Upper lobe of right lung (tissue), 1 donor: ENCODE data around the gene SRGAP3. TPM values are rescaled to one million over a fixed set of nuclear protein-coding genes. Genes with fewer than 3 reads are reported as not detected.

ENCODE experiments used
- ATAC-seq: fragments of 200-7000 bp; cut with Tn5 transposase; one replicate; pipeline ENCODE4 v1.9.1; 2020; ENCODE audit warnings: mild to moderate bottlenecking, moderate library complexity
- DNase-seq: peaks from one replicate; pipeline ENCODE4 v3.0.0-alpha.2; 2020
- H3K27ac ChIP-seq: fragments of 200-600 bp; one replicate; pipeline ENCODE4 v1.8.0; 2022
- H3K27me3 ChIP-seq: fragments of 200-600 bp; one replicate; pipeline ENCODE4 v1.8.0; 2022; ENCODE audit warnings: mild to moderate bottlenecking
- H3K36me3 ChIP-seq: fragments of 200-600 bp; one replicate; pipeline ENCODE4 v1.8.0; 2022
- H3K4me1 ChIP-seq: fragments of 200-600 bp; one replicate; pipeline ENCODE4 v1.8.0; 2022
- H3K4me3 ChIP-seq: fragments of 200-600 bp; one replicate; pipeline ENCODE4 v1.8.0; 2022; ENCODE audit warnings: mild to moderate bottlenecking
- H3K9me3 ChIP-seq: fragments of 200-600 bp; one replicate; pipeline ENCODE4 v1.8.0; 2022
- CTCF ChIP-seq: fragments of 200-600 bp; IDR thresholded peaks from one replicate; pipeline ENCODE4 v1.8.0; 2022; ENCODE audit warnings: antibody characterized with exemption
- intact Hi-C: fragments of 100-400 bp; cut with DNase I; formaldehyde crosslinking; loops from one replicate; pipeline ENCODE4 v1.11.0; 2022
- total RNA-seq: library from RNA; stranded (reverse); fragmentation: NEBNext Ultra II Directional; extraction: Animal tissue kit (Norgen Biotek cat#: 25700); gene quantifications from one replicate; pipeline ENCODE4 v1.2.1, GENCODE V29; 2021
- donor health status: DM: no; HTN: yes; CAD: no; lungs with severe emphysema.

Gene SRGAP3
- total RNA-seq, 1 donor from 2014 or later: 3.2 TPM

- H3K27ac ChIP-seq: no peak overlapping the region
- no peaks in the 10 kb centered on the region for H3K36me3 ChIP-seq
- H3K4me3 ChIP-seq: no peak overlapping the region
- TF ChIP-seq CTCF: no peak
- no peak for ATAC-seq
- intact Hi-C loops: no loop called here
- H3K9me3 ChIP-seq: no peaks in the 10 kb centered on the region
- DNase-seq: no peak
- no peaks in the 10 kb centered on the region for H3K27me3 ChIP-seq
- H3K4me1 ChIP-seq: no peaks in the 10 kb centered on the region
These were observed 149.5 kb downstream of the SRGAP3 start for GRCh38 chr3:9099702-9100512.

GRCh38 chr3:9098716-9099675 lies 150.4 kb downstream of the SRGAP3 start:
- Histone ChIP-seq H3K27me3 (no peaks in the 10 kb centered on the region), H3K4me1 (no peaks in the 10 kb centered on the region), H3K36me3 (no peaks in the 10 kb centered on the region), H3K9me3 (no peaks in the 10 kb centered on the region), H3K4me3 (no peak overlapping the region), H3K27ac (no peak overlapping the region)
- no peak for TF ChIP-seq CTCF
- intact Hi-C loops: no loop called here
- DNase-seq: no peak
- no peak for ATAC-seq

GRCh38 chr3:9097495-9097894 lies 152.0 kb downstream of the SRGAP3 start:
- Histone ChIP-seq H3K4me1 (no peaks in the 10 kb centered on the region), H3K27ac (no peak overlapping the region), H3K4me3 (no peak overlapping the region), H3K9me3 (no peaks in the 10 kb centered on the region), H3K27me3 (no peaks in the 10 kb centered on the region), H3K36me3 (no peaks in the 10 kb centered on the region)
- TF ChIP-seq CTCF: no peak
- no peak for DNase-seq
- intact Hi-C loops: no loop called here
- no peak for ATAC-seq

GRCh38 chr3:9091486-9092235 lies 157.8 kb downstream of the SRGAP3 start:
- H3K27ac ChIP-seq: no peak overlapping the region
- ATAC-seq: no peak

More at GRCh38 chr3:9091486-9092235, 157.8 kb downstream of the SRGAP3 start:
- Histone ChIP-seq H3K4me3 (no peak overlapping the region), H3K27me3 (no peaks in the 10 kb centered on the region), H3K36me3 (no peaks in the 10 kb centered on the region), H3K9me3 (no peaks in the 10 kb centered on the region), H3K4me1 (peaks cover 16% of the 10 kb centered on the region)
- TF ChIP-seq CTCF: no peak
- no peak for DNase-seq
- intact Hi-C loops: no loop called here
